IMR-90 (cell line): ENCODE data around the gene PLEKHG7. TPM values are rescaled to one million over a fixed set of nuclear protein-coding genes. Genes with fewer than 3 reads are reported as not detected.

ENCODE experiments used
- ATAC-seq: fragments of 200-7000 bp; cut with Tn5 transposase; 2 replicates; pipeline ENCODE4 v1.9.1; 2020; ENCODE audit warnings: low read depth, mild to moderate bottlenecking, moderate library complexity
- BruUV-seq: library from RNA; stranded (reverse); fragments of 400-500 nt; replicated peaks from 2 replicates; lab custom pipeline; 2021; lab: Mats Ljungman, UMichigan
- CTCF ChIA-PET: fragments of 300-600 bp; formaldehyde crosslinking; extraction: SDS; loops from one replicate; lab custom pipeline; 2021; ENCODE audit warnings: antibody characterized with exemption; lab: Yijun Ruan, JAX
- POLR2A ChIA-PET: fragments of 300-600 bp; sonication (Branson Sonifier 250); formaldehyde crosslinking; loops from one replicate; lab custom pipeline; 2022; ENCODE audit warnings: antibody characterized with exemption; ENCODE audit not compliant: unreplicated experiment; lab: Charles Lee
- DNase-seq: peaks from one replicate; pipeline ENCODE4 v3.0.0; 2013
- H2AFZ ChIP-seq: replicated peaks from 2 replicates; pipeline ENCODE3; 2013; ENCODE audit warnings: low read length, mild to moderate bottlenecking; ENCODE audit not compliant: poor library complexity
- H2AK5ac ChIP-seq: 2 replicates; pipeline ENCODE4 v1.6.1; 2013; ENCODE audit warnings: low read depth, low read length, inconsistent platforms
- H2AK9ac ChIP-seq: replicated peaks from 2 replicates; pipeline ENCODE3; 2013; ENCODE audit warnings: mild to moderate bottlenecking, low read depth, low read length, moderate library complexity; ENCODE audit not compliant: poor library complexity
- H2BK120ac ChIP-seq: 2 replicates; pipeline ENCODE4 v1.6.1; 2013; ENCODE audit warnings: low read depth, low read length, inconsistent platforms
- H2BK15ac ChIP-seq: 3 replicates; pipeline ENCODE4 v1.6.1; 2013; ENCODE audit warnings: low read depth, low read length, inconsistent platforms
- H2BK20ac ChIP-seq: 2 replicates; pipeline ENCODE4 v1.6.1; 2013; ENCODE audit warnings: low read depth, mild to moderate bottlenecking, inconsistent platforms, low read length, moderate library complexity
- H2BK5ac ChIP-seq: 2 replicates; pipeline ENCODE4 v1.6.1; 2013; ENCODE audit warnings: mild to moderate bottlenecking, low read depth, low read length, inconsistent platforms; ENCODE audit not compliant: poor library complexity, severe bottlenecking
- H3K14ac ChIP-seq: replicated peaks from 2 replicates; pipeline ENCODE4 v1.6.1; 2013; ENCODE audit warnings: low read depth, low read length, inconsistent platforms
- H3K18ac ChIP-seq: 2 replicates; pipeline ENCODE4 v1.6.1; 2013; ENCODE audit warnings: low read depth, low read length, control low read depth
- H3K23ac ChIP-seq: 2 replicates; pipeline ENCODE4 v1.6.1; 2013; ENCODE audit warnings: low read depth, low read length, inconsistent platforms
- H3K27ac ChIP-seq: 2 replicates; pipeline ENCODE4 v1.5.1; 2013; ENCODE audit warnings: mild to moderate bottlenecking, control low read depth, low read length; ENCODE audit not compliant: insufficient read depth
- H3K27me3 ChIP-seq: 2 replicates; pipeline ENCODE4 v1.6.1; 2013; ENCODE audit warnings: low read length; ENCODE audit not compliant: control insufficient read depth, insufficient read depth
- H3K36me3 ChIP-seq: 2 replicates; pipeline ENCODE4 v1.6.1; 2013; ENCODE audit warnings: low read length, mixed read lengths; ENCODE audit not compliant: control insufficient read depth, insufficient read depth
- H3K4ac ChIP-seq: 2 replicates; pipeline ENCODE4 v1.6.1; 2013; ENCODE audit warnings: low read depth, low read length, inconsistent platforms
- H3K4me1 ChIP-seq: 2 replicates; pipeline ENCODE4 v1.6.1; 2013; ENCODE audit warnings: low read length, mixed read lengths; ENCODE audit not compliant: control insufficient read depth, insufficient read depth
- H3K4me2 ChIP-seq: 2 replicates; pipeline ENCODE4 v1.6.1; 2013; ENCODE audit warnings: low read depth, mild to moderate bottlenecking, control low read depth, low read length, moderate library complexity
- H3K4me3 ChIP-seq: 2 replicates; pipeline ENCODE4 v1.5.1; 2013; ENCODE audit warnings: low read depth, mild to moderate bottlenecking, control low read depth, low read length, moderate library complexity; ENCODE audit not compliant: insufficient read depth
- H3K56ac ChIP-seq: 2 replicates; pipeline ENCODE4 v1.6.1; 2013; ENCODE audit warnings: low read length, inconsistent platforms; ENCODE audit not compliant: insufficient read depth; ENCODE audit errors: extremely low read depth
- H3K79me1 ChIP-seq, 2 experiments: 2 replicates each; pipeline ENCODE4 v1.6.1; 2013; ENCODE audit warnings: low read length in 2 of 2, inconsistent platforms in 1 of 2, low read depth in 1 of 2
- H3K9ac ChIP-seq: 2 replicates; pipeline ENCODE4 v1.6.1; 2013; ENCODE audit warnings: low read depth, low read length, control low read depth
- H3K9me1 ChIP-seq: 2 replicates; pipeline ENCODE4 v1.6.1; 2013; ENCODE audit warnings: low read length, inconsistent platforms; ENCODE audit not compliant: insufficient read depth
- H3K9me3 ChIP-seq: 2 replicates; pipeline ENCODE4 v1.6.1; 2013; ENCODE audit warnings: low read length; ENCODE audit not compliant: control insufficient read depth, insufficient read depth
- H4K20me1 ChIP-seq: 2 replicates; pipeline ENCODE4 v1.6.1; 2013; ENCODE audit warnings: low read length, inconsistent platforms; ENCODE audit not compliant: insufficient read depth
- H4K5ac ChIP-seq: 2 replicates; pipeline ENCODE4 v1.6.1; 2013; ENCODE audit warnings: mild to moderate bottlenecking, low read depth, low read length, control low read depth
- H4K8ac ChIP-seq, 2 experiments: 2 replicates each; pipeline ENCODE4 v1.6.1; 2013; ENCODE audit warnings: low read depth in 2 of 2, low read length in 2 of 2, control low read depth in 1 of 2, inconsistent platforms in 1 of 2
- H4K91ac ChIP-seq: 2 replicates; pipeline ENCODE4 v1.6.1; 2013; ENCODE audit warnings: low read depth, low read length, inconsistent platforms; ENCODE audit not compliant: insufficient read depth
- MAZ ChIP-seq: IDR thresholded peaks from 2 replicates; pipeline ENCODE4 v1.6.1; 2012; ENCODE audit warnings: low read depth, mild to moderate bottlenecking, low read length, improper control_type of control experiment, moderate library complexity, borderline replicate concordance
- WGBS, 2 experiments: methylation state at CpG; one replicate each; pipeline versions ENCODE4 v1.1.5 to v1.1.7; 2013; ENCODE audit warnings: missing lambda C conversion rate in 2 of 2; ENCODE audit not compliant: insufficient read length in 1 of 2; ENCODE audit errors: extremely low coverage in 2 of 2; 5-methylcytosine and 5-hydroxymethylcytosine counted together
- dilution Hi-C: fragments of 300-500 bp; cut with HindIII; formaldehyde crosslinking; loops from one replicate; pipeline ENCODE4 v1.14.3; 2018; ENCODE audit warnings: low sequenced_read_pairs; ENCODE audit not compliant: unreplicated experiment
- in situ Hi-C: fragments of 300-500 bp; cut with MboI; formaldehyde crosslinking; loops from 3 replicates; pipeline ENCODE4 v1.14.3; 2019; ENCODE audit warnings: low sequenced_read_pairs, inconsistent platforms, mixed read lengths
- intact Hi-C: fragments of 100-400 bp; cut with micrococcal nuclease; formaldehyde crosslinking; loops from 2 replicates; pipeline ENCODE4 v1.10.0; 2022
- polyA plus RNA-seq, 3 experiments: library from polyadenylated mRNA; depleted of rRNA; stranded (reverse); fragments of >200 nt; gene quantifications; 2 replicates each; pipeline ENCODE4 v1.2.3, GENCODE V29; 2012; ENCODE audit warnings: low replicate concordance in 1 of 3
- total RNA-seq: library from RNA; depleted of rRNA; stranded (reverse); fragments of >200 nt; gene quantifications from 2 replicates; pipeline ENCODE4 v1.2.3, GENCODE V29; 2012

Gene PLEKHG7
- total and polyA plus RNA-seq, 2 of the 4 experiments (the other 2 are of a cell fraction), result not detected

GRCh38 chr12:92718483-92718990 is 15.7 kb downstream of the PLEKHG7 start:
- Histone ChIP-seq H3K9me3 (no peaks in the 10 kb centered on the region), H3K23ac (no peak overlapping the region), H3K4me2 (no peak overlapping the region), H3K56ac (no peak overlapping the region), H2BK15ac (no peak overlapping the region), H2AK5ac (no peak overlapping the region), H3K4me1 (peaks cover 5% of the 10 kb centered on the region), H3K14ac (no peak overlapping the region), H2BK20ac (no peak overlapping the region), H4K8ac (no peak overlapping the region), H2BK120ac (no peak overlapping the region), H3K9ac (no peak overlapping the region), H2BK5ac (no peak overlapping the region), H4K20me1 (no peaks in the 10 kb centered on the region), H2AK9ac (no peak overlapping the region), H2AFZ (no peak overlapping the region), H4K91ac (no peak overlapping the region), H3K79me1 (no peaks in the 10 kb centered on the region), H3K27ac (no peak overlapping the region), H4K5ac (no peak overlapping the region), H3K27me3 (no peaks in the 10 kb centered on the region), H3K4me3 (no peak overlapping the region), H3K36me3 (no peaks in the 10 kb centered on the region), H3K9me1 (peaks cover 3% of the 10 kb centered on the region), H3K18ac (no peak overlapping the region), H3K4ac (no peak overlapping the region)
- in situ Hi-C loops (no loop called here), dilution Hi-C loops (no loop called here), intact Hi-C loops (no loop called here)
- no peak for TF ChIP-seq MAZ
- ATAC-seq (no peak), DNase-seq (no peak)
- ChIA-PET CTCF (no interaction called here), POLR2A (no interaction called here)
- no TSS peak for BruUV-seq
- no CpG with 5 or more reads among the region's 2 CpGs for WGBS, 2 experiments
